Heart left ventricle (tissue), 13 donors: ENCODE measurements around the gene GUCA1A.

ENCODE experiments used
- POLR2A ChIP-seq, 2 donors: fragments of 450-650 bp; IDR thresholded peaks; one replicate each; pipeline ENCODE4 v1.6.1; 2017; ENCODE audit warnings: antibody characterized with exemption in 2 of 2, mild to moderate bottlenecking in 2 of 2, moderate library complexity in 2 of 2
- TF ChIP-seq, protein P1 (sequence below), 12 donors: fragments of 200-600 bp; sonication (generic) in 4 of 12; IDR thresholded peaks; one replicate each; pipeline versions ENCODE4 v1.5.0 to v1.8.0; 2018 to 2022; ENCODE audit warnings: antibody characterized with exemption in 12 of 12, mild to moderate bottlenecking in 5 of 12
- donor health status: ischemic (EF 13 %, LVEDD 7.1; RV severe dilation, severe dysfunction).
- donor health status: DM: no; HTN: yes; CAD: no.
- donor health status: DM: no; HTN: no; CAD: no.
- donor health status: ischemic (EF 25% LVEDD 6.9; RV normal size, moderate dysfunction).
- donor health status: ischemic (EF 25% LVEDD 5.7; RV mildly dilated, moderate dysfunction).
- donor health status: ischemic (EF 35%, LVEDD 5.7; RV mildly dilated, moderate dysfunction).
- donor health status: nonischemic (EF 11% LVEDD 7.7; RV severe dilation, severe dysfunction).
- donor health status: DM: yes; HTN: yes; CAD: no.
- donor health status: PGD.
- donor health status: ischemic (EF 29% LVEDD 5.4; RV normal size, mild dysfunction).
- donor health status: nonischemic (EF 23%, LVEDD 6.1; RV moderate dilation, normal function).

DNA sequence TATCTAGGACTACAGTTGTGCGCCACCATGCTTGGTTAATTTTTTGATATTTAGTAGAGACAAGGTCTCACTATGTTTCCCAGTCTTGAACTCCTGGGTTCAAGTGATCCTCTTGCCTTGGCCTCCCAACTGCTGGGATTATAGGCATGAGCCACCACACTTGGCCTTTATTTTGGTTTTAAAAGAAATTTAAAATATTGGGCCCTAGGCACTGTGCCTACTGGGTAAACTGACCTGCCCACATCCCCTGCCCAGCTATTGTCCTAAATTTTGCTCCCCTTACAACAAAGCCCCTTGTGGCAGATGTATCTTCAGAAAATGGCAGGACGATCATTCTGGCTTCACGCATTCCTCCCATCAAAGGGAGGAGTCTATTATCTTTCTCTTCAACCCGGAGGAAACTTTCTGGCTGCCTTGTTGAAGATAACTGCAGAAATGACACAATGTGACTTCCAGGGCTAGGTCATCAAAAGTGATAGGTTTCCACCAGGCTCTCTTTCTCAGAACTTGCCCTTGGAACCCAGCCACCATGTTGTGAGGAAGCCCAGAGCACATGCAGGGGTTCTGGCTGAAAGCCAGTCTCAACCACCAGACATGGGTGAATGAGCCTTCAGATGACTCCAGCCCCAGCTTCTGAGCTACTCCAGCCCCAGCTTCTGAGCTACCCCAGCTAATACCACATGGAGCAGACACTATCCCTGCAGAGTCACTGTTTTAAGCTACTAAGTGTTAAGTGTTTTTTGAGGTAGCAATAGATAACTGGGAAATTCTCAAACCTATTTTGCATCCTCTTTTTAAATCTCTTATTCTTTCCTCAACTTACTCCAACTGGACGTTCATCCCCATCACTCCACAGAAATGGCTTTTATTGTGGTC lies 26.2 kb downstream of the GUCA1A start:
- TF ChIP-seq, protein P1, sequence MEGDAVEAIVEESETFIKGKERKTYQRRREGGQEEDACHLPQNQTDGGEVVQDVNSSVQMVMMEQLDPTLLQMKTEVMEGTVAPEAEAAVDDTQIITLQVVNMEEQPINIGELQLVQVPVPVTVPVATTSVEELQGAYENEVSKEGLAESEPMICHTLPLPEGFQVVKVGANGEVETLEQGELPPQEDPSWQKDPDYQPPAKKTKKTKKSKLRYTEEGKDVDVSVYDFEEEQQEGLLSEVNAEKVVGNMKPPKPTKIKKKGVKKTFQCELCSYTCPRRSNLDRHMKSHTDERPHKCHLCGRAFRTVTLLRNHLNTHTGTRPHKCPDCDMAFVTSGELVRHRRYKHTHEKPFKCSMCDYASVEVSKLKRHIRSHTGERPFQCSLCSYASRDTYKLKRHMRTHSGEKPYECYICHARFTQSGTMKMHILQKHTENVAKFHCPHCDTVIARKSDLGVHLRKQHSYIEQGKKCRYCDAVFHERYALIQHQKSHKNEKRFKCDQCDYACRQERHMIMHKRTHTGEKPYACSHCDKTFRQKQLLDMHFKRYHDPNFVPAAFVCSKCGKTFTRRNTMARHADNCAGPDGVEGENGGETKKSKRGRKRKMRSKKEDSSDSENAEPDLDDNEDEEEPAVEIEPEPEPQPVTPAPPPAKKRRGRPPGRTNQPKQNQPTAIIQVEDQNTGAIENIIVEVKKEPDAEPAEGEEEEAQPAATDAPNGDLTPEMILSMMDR (IDR thresholded peaks at IDR 0.05) = no peak
- TF ChIP-seq POLR2A (IDR thresholded peaks at IDR 0.05) = no peak
